ENCODE measurements around the gene ST8SIA5.
"Not testable (repeated sequence)": the region's sequence is repeated elsewhere in the genome, so short reads cannot be mapped to it uniquely, and the experiment has no call there.

Gene ST8SIA5

GRCh38 chr18:46756559-46757201 is at the start of gene ST8SIA5:
ST8SIA5 (minus strand) TSS chr18:46757053; CDS start chr18:46756508, 545 bp downstream.
- peak; percentile 15 for DNase-seq

GRCh38 chr18:46795945-46796344 is 39.1 kb upstream of the ST8SIA5 start:
- DNase-seq: not testable (repeated sequence)

GRCh38 chr18:46794607-46795006 is 37.8 kb upstream of the ST8SIA5 start:
- DNase-seq: no peak

GRCh38 chr18:46793565-46793964 is 36.7 kb upstream of the ST8SIA5 start:
- DNase-seq: no peak

GRCh38 chr18:46789088-46789487 is 32.2 kb upstream of the ST8SIA5 start:
- DNase-seq: no peak

- no peak for DNase-seq
Measured at GRCh38 chr18:46787674-46788073, 30.8 kb upstream of the ST8SIA5 start.

GRCh38 chr18:46772357-46772756 is 15.5 kb upstream of the ST8SIA5 start:
- no peak for DNase-seq

GRCh38 chr18:46771141-46771540 is 14.3 kb upstream of the ST8SIA5 start:
- DNase-seq: no peak

GRCh38 chr18:46770708-46771107 is 13.9 kb upstream of the ST8SIA5 start:
- DNase-seq: no peak

GRCh38 chr18:46768166-46768921 is 11.5 kb upstream of the ST8SIA5 start:
- no peak for DNase-seq

GRCh38 chr18:46767217-46767616 is 10.4 kb upstream of the ST8SIA5 start:
- DNase-seq: no peak

- no peak for DNase-seq
Measured at GRCh38 chr18:46764586-46764985, 7.7 kb upstream of the ST8SIA5 start.

GRCh38 chr18:46761059-46761769 is 4.4 kb upstream of the ST8SIA5 start:
- peak; percentile 43 for DNase-seq

GRCh38 chr18:46759890-46760289 is 3.0 kb upstream of the ST8SIA5 start:
- no peak for DNase-seq

- no peak for DNase-seq
Measured at GRCh38 chr18:46756025-46756558, 761 bp downstream of the ST8SIA5 start.

GRCh38 chr18:46755315-46756024 is 1.4 kb downstream of the ST8SIA5 start:
- no peak for DNase-seq

GRCh38 chr18:46754661-46755292 is 2.1 kb downstream of the ST8SIA5 start:
- DNase-seq: no peak

GRCh38 chr18:46754188-46754587 is 2.7 kb downstream of the ST8SIA5 start:
- DNase-seq: no peak

GRCh38 chr18:46751882-46752281 is 5.0 kb downstream of the ST8SIA5 start:
- DNase-seq: no peak

- no peak for DNase-seq
Measured at GRCh38 chr18:46750626-46751025, 6.2 kb downstream of the ST8SIA5 start.

GRCh38 chr18:46748466-46748865 is 8.4 kb downstream of the ST8SIA5 start:
- no peak for DNase-seq

- no peak for DNase-seq
Measured at GRCh38 chr18:46740046-46740445, 16.8 kb downstream of the ST8SIA5 start.
